ENCODE results near the gene NKX6-2. TPM values are rescaled to one million over a fixed set of nuclear protein-coding genes. Genes with fewer than 3 reads are reported as not detected.
"Not testable (repeated sequence)": the region's sequence is repeated elsewhere in the genome, so short reads cannot be mapped to it uniquely, and the experiment has no call there.

The NKX6-2 gene
- total RNA-seq, 2 experiments from 2014 or later, result not detected

GRCh38 chr10:132825783-132826523 lies 40.0 kb upstream of the NKX6-2 start:
- H3K9me3 Mint-ChIP-seq (ENCODE audit: low read depth); intact Hi-C loops (cut with DNase I, micrococcal nuclease); ATAC-seq; H3K27ac Mint-ChIP-seq; DNase-seq; POLR2A ChIA-PET; H3K4me3 Mint-ChIP-seq; H3K36me3 Mint-ChIP-seq (ENCODE audit: low read depth); H3K27me3 Mint-ChIP-seq; H3K4me1 Mint-ChIP-seq; CTCF ChIA-PET: not testable (repeated sequence)

GRCh38 chr10:132820056-132820455 lies 34.1 kb upstream of the NKX6-2 start:
- Mint-ChIP-seq H3K27me3 (peaks cover 20% of the 10 kb centered on the region), H3K4me1 (no peaks in the 10 kb centered on the region), H3K4me3 (no peak overlapping the region), H3K36me3 (ENCODE audit: low read depth) (no peaks in the 10 kb centered on the region), H3K9me3 (ENCODE audit: low read depth) (no peaks in the 10 kb centered on the region), H3K27ac (no peak overlapping the region)
- intact Hi-C loops (cut with DNase I, micrococcal nuclease), result no loop called here
- no peak for ATAC-seq
- ChIA-PET CTCF (no interaction called here), POLR2A (no interaction called here)
- no peak for DNase-seq

- intact Hi-C loops (cut with DNase I, micrococcal nuclease), result no loop called here
- Mint-ChIP-seq H3K27me3 (peaks cover 20% of the 10 kb centered on the region), H3K36me3 (ENCODE audit: low read depth) (no peaks in the 10 kb centered on the region), H3K27ac (no peak overlapping the region), H3K4me1 (no peaks in the 10 kb centered on the region), H3K9me3 (ENCODE audit: low read depth) (no peaks in the 10 kb centered on the region), H3K4me3 (no peak overlapping the region)
- POLR2A ChIA-PET, result no interaction called here
- CTCF ChIA-PET, result no interaction called here
- DNase-seq (no peak), ATAC-seq (no peak)
These were observed 31.8 kb upstream of the NKX6-2 start for GRCh38 chr10:132817701-132818211.

GRCh38 chr10:132816718-132817117 lies 30.8 kb upstream of the NKX6-2 start:
- H3K4me1 Mint-ChIP-seq, result no peaks in the 10 kb centered on the region
- no peak overlapping the region for H3K4me3 Mint-ChIP-seq
- intact Hi-C loops (cut with DNase I, micrococcal nuclease), result no loop called here
- DNase-seq, result no peak
- no peak for ATAC-seq
- H3K36me3 Mint-ChIP-seq (ENCODE audit: low read depth), result no peaks in the 10 kb centered on the region
- POLR2A ChIA-PET, result no interaction called here
- CTCF ChIA-PET, result no interaction called here
- no peaks in the 10 kb centered on the region for H3K9me3 Mint-ChIP-seq (ENCODE audit: low read depth)
- H3K27me3 Mint-ChIP-seq, result peaks cover 20% of the 10 kb centered on the region
- no peak overlapping the region for H3K27ac Mint-ChIP-seq

- no peaks in the 10 kb centered on the region for H3K9me3 Mint-ChIP-seq (ENCODE audit: low read depth)
- ATAC-seq (no peak), DNase-seq (no peak)
- peaks cover 20% of the 10 kb centered on the region for H3K27me3 Mint-ChIP-seq
- CTCF ChIA-PET, result no interaction called here
- intact Hi-C loops (cut with DNase I, micrococcal nuclease), result no loop called here
- H3K36me3 Mint-ChIP-seq (ENCODE audit: low read depth), result no peaks in the 10 kb centered on the region
- no peak overlapping the region for H3K4me3 Mint-ChIP-seq
- no peaks in the 10 kb centered on the region for H3K4me1 Mint-ChIP-seq
- H3K27ac Mint-ChIP-seq, result no peak overlapping the region
- POLR2A ChIA-PET, result no interaction called here
These were observed 29.4 kb upstream of the NKX6-2 start for GRCh38 chr10:132815168-132815857.

GRCh38 chr10:132814469-132814856 lies 28.5 kb upstream of the NKX6-2 start:
- intact Hi-C loops (cut with DNase I, micrococcal nuclease), result no loop called here
- ChIA-PET CTCF (no interaction called here), POLR2A (no interaction called here)
- DNase-seq, result no peak
- no peaks in the 10 kb centered on the region for H3K4me1 Mint-ChIP-seq
- H3K4me3 Mint-ChIP-seq, result no peak overlapping the region
- no peaks in the 10 kb centered on the region for H3K9me3 Mint-ChIP-seq (ENCODE audit: low read depth)
- no peak for ATAC-seq
- H3K27me3 Mint-ChIP-seq, result peaks cover 20% of the 10 kb centered on the region
- no peak overlapping the region for H3K27ac Mint-ChIP-seq
- H3K36me3 Mint-ChIP-seq (ENCODE audit: low read depth), result no peaks in the 10 kb centered on the region

GRCh38 chr10:132813560-132814468 lies 27.9 kb upstream of the NKX6-2 start:
- Mint-ChIP-seq H3K4me3 (no peak overlapping the region), H3K4me1 (no peaks in the 10 kb centered on the region), H3K27ac (no peak overlapping the region), H3K36me3 (ENCODE audit: low read depth) (no peaks in the 10 kb centered on the region), H3K27me3 (peaks cover 20% of the 10 kb centered on the region), H3K9me3 (ENCODE audit: low read depth) (no peaks in the 10 kb centered on the region)
- intact Hi-C loops (cut with DNase I, micrococcal nuclease), result no loop called here
- DNase-seq, result no peak
- ChIA-PET CTCF (no interaction called here), POLR2A (no interaction called here)
- ATAC-seq, result no peak

GRCh38 chr10:132813001-132813401 lies 27.1 kb upstream of the NKX6-2 start:
- Mint-ChIP-seq H3K36me3 (ENCODE audit: low read depth) (no peaks in the 10 kb centered on the region), H3K27ac (no peak overlapping the region), H3K4me3 (no peak overlapping the region), H3K4me1 (no peaks in the 10 kb centered on the region), H3K9me3 (ENCODE audit: low read depth) (no peaks in the 10 kb centered on the region), H3K27me3 (peaks cover 16% of the 10 kb centered on the region)
- intact Hi-C loops (cut with DNase I, micrococcal nuclease), result no loop called here
- DNase-seq (no peak), ATAC-seq (no peak)
- CTCF ChIA-PET, result no interaction called here
- POLR2A ChIA-PET, result no interaction called here

GRCh38 chr10:132812520-132812919 lies 26.6 kb upstream of the NKX6-2 start:
- Mint-ChIP-seq H3K36me3 (ENCODE audit: low read depth) (no peaks in the 10 kb centered on the region), H3K27ac (no peak overlapping the region), H3K4me1 (no peaks in the 10 kb centered on the region), H3K27me3 (peaks cover 15% of the 10 kb centered on the region), H3K9me3 (ENCODE audit: low read depth) (no peaks in the 10 kb centered on the region), H3K4me3 (no peak overlapping the region)
- DNase-seq (no peak), ATAC-seq (no peak)
- intact Hi-C loops (cut with DNase I, micrococcal nuclease), result no loop called here
- ChIA-PET POLR2A (no interaction called here), CTCF (no interaction called here)

GRCh38 chr10:132811891-132812481 lies 26.0 kb upstream of the NKX6-2 start:
- POLR2A ChIA-PET, result no interaction called here
- Mint-ChIP-seq H3K27me3 (peaks cover 11% of the 10 kb centered on the region), H3K4me3 (no peak overlapping the region), H3K9me3 (ENCODE audit: low read depth) (no peaks in the 10 kb centered on the region), H3K36me3 (ENCODE audit: low read depth) (no peaks in the 10 kb centered on the region), H3K4me1 (no peaks in the 10 kb centered on the region), H3K27ac (no peak overlapping the region)
- DNase-seq, result no peak
- CTCF ChIA-PET, result no interaction called here
- intact Hi-C loops (cut with DNase I, micrococcal nuclease), result no loop called here
- ATAC-seq, result no peak

GRCh38 chr10:132810807-132811700 lies 25.1 kb upstream of the NKX6-2 start:
- H3K9me3 Mint-ChIP-seq (ENCODE audit: low read depth), result no peaks in the 10 kb centered on the region
- no peak for DNase-seq
- H3K27me3 Mint-ChIP-seq, result peaks cover 7% of the 10 kb centered on the region
- ChIA-PET POLR2A (no interaction called here), CTCF (no interaction called here)
- no peak for ATAC-seq
- H3K27ac Mint-ChIP-seq, result no peak overlapping the region
- no peaks in the 10 kb centered on the region for H3K36me3 Mint-ChIP-seq (ENCODE audit: low read depth)
- H3K4me1 Mint-ChIP-seq, result no peaks in the 10 kb centered on the region
- intact Hi-C loops (cut with DNase I, micrococcal nuclease), result no loop called here
- H3K4me3 Mint-ChIP-seq, result no peak overlapping the region

Measured in activated CD4-positive, alpha-beta T cell treated with anti-CD3 and anti-CD28 coated beads for 36 hours (primary cell).